Lower leg skin (tissue), 3 donors: Measurements from ENCODE around the gene UBAP2.

Experiments used
- CTCF ChIP-seq, 3 donors: fragments of 450-650 bp; IDR thresholded peaks; one replicate each; pipeline ENCODE4 v1.5.1; 2016; ENCODE audit warnings: antibody characterized with exemption in 3 of 3, mild to moderate bottlenecking in 3 of 3, moderate library complexity in 2 of 3
- POLR2A ChIP-seq, 2 donors: fragments of 450-650 bp; IDR thresholded peaks; one replicate each; pipeline ENCODE4 v1.6.1; 2016 to 2017; ENCODE audit warnings: antibody characterized with exemption in 2 of 2, mild to moderate bottlenecking in 1 of 2, moderate library complexity in 1 of 2

- TF ChIP-seq CTCF (IDR thresholded peaks at IDR 0.05), result no peak
- no peak for TF ChIP-seq POLR2A (IDR thresholded peaks at IDR 0.05)
Measured at GRCh38 chr9:33906769-33907168, 141.9 kb downstream of the UBAP2 start.
